GM18951 (cell line): Measurements from ENCODE around the gene SLC6A19.

Experiments
- POLR2A ChIP-seq: IDR thresholded peaks from 4 replicates; pipeline ENCODE4 v1.6.1; 2011; ENCODE audit warnings: mild to moderate bottlenecking; ENCODE audit not compliant: insufficient read length, insufficient read depth; ENCODE audit errors: extremely low read depth
- in situ Hi-C: fragments of 300-500 bp; cut with MboI; formaldehyde crosslinking; loops from one replicate; pipeline ENCODE4 v1.12.0; 2022; ENCODE audit warnings: low sequenced_read_pairs, mixed read lengths, inconsistent platforms; ENCODE audit not compliant: unreplicated experiment

SLC6A19 gene

DNA sequence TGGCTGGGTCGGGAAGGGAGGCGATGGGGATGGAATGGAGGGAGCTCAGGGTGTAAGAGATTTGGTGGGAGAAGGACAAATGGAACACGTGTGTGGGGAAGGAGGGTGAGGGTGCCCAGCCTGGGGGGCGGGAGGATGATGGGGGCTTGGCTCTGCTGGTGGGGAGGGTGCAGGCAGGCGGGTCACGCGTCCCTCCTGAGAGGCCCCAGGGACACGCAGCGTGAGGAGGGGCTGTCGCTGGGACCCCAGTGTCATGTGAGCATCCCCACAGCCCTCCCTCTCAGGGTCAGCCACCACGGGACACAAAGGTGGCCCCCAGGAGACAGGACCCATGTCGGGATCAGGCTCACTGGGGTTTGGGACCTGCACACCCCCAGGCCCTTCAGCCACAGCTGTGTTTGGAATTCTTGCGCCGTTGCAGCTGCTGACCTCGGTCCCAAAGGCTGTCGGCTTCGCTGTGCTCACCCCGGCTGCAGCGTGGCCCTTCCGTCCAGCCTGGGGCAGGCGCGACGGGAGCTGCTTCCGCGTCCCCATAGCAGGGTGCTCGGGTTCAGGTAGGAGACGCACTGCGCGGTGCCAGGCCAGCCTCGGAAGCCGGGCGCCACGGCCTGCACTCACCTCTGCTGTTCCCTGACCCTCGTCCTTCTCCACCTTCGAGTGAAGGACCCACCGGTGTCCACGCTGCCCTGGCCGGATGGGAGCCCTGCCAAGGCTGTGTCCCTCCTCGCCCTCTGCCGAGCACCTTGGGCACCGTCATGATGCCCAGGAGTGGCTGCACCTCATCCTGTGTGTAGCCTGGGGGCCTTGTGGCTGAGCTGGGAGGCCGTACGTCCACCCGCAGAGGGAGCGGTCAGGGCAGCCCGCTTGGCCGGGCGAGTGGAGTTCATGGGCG lies 5.4 kb downstream of the SLC6A19 start:
- in situ Hi-C loops = no loop called here
- TF ChIP-seq POLR2A = no peak

GRCh38 chr5:1207555-1207954 lies 6.2 kb downstream of the SLC6A19 start:
- in situ Hi-C loops = no loop called here
- no peak for TF ChIP-seq POLR2A

- in situ Hi-C loops = no loop called here
Observed at GRCh38 chr5:1208221-1208742, 6.9 kb downstream of the SLC6A19 start.

GRCh38 chr5:1208743-1209488 lies 7.5 kb downstream of the SLC6A19 start:
- no peak for TF ChIP-seq POLR2A
- in situ Hi-C loops = no loop called here

More at GRCh38 chr5:1208221-1208742, 6.9 kb downstream of the SLC6A19 start:
- no peak for TF ChIP-seq POLR2A

DNA sequence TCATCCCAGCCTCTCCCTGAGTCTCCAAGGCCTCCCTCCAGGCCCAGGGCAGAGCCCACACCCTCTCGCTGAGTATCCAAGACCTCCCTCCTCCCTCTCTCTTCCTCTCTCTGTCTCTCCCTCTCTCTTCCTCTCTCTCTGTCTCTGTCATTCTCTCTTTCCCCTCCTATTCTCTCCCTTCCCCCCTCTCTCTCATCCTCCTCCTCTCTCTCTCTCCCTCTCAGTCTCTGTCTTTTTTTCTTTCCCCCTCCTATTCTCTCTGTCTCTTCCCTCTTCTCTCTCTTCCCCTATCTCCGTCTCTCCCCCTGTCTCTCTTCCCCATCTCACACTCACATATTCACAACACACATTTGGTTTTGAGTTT lies 8.1 kb downstream of the SLC6A19 start:
- in situ Hi-C loops = no loop called here
- TF ChIP-seq POLR2A = no peak

GRCh38 chr5:1209896-1210776 lies 8.7 kb downstream of the SLC6A19 start:
- no peak for TF ChIP-seq POLR2A
- in situ Hi-C loops = no loop called here

DNA sequence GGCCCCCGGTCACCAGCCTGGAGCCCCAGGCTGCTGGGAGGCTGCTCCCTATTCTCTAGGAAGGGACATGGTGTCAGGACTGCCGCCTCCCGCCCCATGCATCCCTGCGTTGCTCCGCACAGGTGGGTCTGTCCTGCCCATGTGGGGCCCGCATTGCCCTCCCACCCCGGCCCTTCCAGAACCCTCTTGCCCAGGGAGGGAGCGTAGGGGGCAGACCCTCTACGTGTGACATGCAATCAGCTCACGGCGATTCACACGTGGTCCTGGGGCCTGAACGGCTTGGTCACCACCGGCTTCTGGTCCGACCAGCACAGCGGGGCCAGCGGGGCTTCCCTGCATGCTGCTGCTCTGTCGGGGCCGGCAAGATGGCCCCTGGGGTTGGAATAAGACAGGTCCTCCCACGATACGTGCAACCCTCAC lies 9.4 kb downstream of the SLC6A19 start:
- TF ChIP-seq POLR2A = no peak
- in situ Hi-C loops = no loop called here

DNA sequence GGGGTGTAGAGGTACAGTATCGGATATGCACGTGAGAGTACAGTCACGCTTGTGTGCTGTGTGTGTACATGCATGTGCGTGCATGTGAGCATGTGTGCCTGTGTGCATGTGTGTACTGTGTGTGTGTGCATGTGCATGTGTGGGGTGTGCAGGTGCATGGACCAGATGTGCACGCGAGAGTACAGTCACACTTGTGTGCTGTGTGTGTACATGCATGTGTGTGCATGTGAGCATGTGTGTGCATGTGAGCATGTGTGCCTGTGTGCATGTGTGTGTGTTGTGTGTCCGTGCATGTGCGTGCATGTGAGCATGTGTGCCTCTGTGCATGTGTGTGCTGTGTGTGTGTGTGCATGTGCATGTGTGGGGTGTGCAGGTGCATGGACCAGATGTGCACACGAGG lies 10.3 kb downstream of the SLC6A19 start:
- no peak for TF ChIP-seq POLR2A
- in situ Hi-C loops = no loop called here

- TF ChIP-seq POLR2A = no peak
- in situ Hi-C loops = no loop called here
Observed at GRCh38 chr5:1212271-1212670, 10.9 kb downstream of the SLC6A19 start.

GRCh38 chr5:1212881-1213280 lies 11.5 kb downstream of the SLC6A19 start:
- no peak for TF ChIP-seq POLR2A
- in situ Hi-C loops = no loop called here

DNA sequence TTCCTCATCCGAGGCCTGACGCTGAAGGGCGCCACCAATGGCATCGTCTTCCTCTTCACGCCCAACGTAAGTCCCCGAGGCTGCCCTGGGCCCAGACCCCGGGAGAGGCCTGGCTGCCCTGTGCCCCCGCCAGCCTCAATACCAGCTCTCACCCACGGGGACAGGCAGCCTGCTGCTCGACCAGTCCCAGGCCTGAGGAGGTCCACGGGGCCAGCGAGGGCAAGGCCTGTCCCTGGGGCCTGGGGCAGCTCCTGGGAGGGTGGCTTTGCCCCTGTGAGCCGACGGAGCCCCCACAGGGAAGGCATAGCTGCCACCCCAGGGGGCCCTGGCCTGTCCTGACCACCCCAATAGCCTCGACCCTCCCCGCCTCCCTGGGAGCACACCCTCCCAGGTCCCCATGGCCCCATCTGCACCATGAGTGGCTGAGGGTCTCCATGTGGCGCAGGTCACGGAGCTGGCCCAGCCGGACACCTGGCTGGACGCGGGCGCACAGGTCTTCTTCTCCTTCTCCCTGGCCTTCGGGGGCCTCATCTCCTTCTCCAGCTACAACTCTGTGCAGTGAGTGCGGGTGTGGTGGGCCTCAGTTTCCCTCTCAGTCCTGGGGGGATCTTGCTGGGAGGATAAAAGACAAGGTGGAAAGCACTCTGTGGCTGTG lies 12.2 kb downstream of the SLC6A19 start:
- TF ChIP-seq POLR2A = no peak
- in situ Hi-C loops = no loop called here

DNA sequence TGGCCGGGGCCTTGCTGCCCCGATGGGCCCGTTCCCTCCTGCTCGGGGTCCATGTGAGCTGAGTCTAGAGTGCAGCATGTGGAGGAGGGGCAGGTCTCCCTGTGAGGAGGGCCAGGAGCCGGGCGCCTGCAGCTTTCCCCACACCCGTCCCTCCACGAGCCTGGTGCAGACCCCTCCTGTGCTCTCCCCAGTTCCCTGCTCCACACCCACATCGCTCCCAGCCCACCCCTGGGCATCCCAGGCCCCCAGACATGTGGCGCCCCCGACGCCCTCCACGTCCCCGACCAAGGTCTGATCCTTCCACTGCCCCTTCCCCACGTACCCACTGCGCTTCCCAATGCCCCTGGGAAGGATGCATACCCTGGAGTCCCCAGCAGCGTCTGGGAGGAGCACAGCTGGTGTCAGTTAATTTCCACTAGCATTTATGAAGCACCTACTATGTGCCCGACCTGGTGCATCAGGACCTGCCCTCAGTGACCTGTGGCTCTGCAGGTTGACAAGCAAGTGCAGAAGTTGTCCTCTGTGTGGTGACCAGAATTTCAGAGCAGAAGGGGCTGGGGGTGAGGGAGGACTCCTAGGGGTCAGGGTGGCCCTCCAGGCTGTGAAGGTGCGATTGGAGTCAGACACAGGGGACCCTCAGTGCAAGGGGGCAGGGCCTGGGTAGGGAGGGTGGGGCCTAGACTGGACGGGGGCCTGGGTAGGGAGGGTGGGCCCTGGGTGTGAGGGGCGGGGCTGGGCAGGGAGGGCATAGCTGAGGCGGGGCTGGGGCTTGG lies 13.0 kb downstream of the SLC6A19 start:
- in situ Hi-C loops = no loop called here
- no peak for TF ChIP-seq POLR2A
